GM04503 (cell line): ENCODE results near the gene BRAT1.

ENCODE experiments used
- DNase-seq: peaks from one replicate; pipeline ENCODE4 v3.0.0-alpha.2; 2012; ENCODE audit warnings: low read depth

The BRAT1 gene

GRCh38 chr7:2523461-2523936, 31.8 kb downstream of the BRAT1 start:
- no peak for DNase-seq

GRCh38 chr7:2522780-2523433, 32.4 kb downstream of the BRAT1 start:
- DNase-seq, result no peak

GRCh38 chr7:2521952-2522591, 33.3 kb downstream of the BRAT1 start:
- no peak for DNase-seq

GRCh38 chr7:2521341-2521745, 34.0 kb downstream of the BRAT1 start:
- DNase-seq, result no peak

GRCh38 chr7:2520761-2521290, 34.5 kb downstream of the BRAT1 start:
- DNase-seq, result no peak

- no peak for DNase-seq
Measured at GRCh38 chr7:2520131-2520760, 35.1 kb downstream of the BRAT1 start.

GRCh38 chr7:2519119-2519930, 36.0 kb downstream of the BRAT1 start, which contains the start of gene LFNG:
Gene LFNG (plus strand): TSS chr7:2519774. CDS start chr7:2519862, 88 bp downstream.
- no peak for DNase-seq

- DNase-seq, result no peak
Measured at GRCh38 chr7:2518737-2519118, 36.6 kb downstream of the BRAT1 start.

GRCh38 chr7:2517678-2518507, 37.4 kb downstream of the BRAT1 start:
- no peak for DNase-seq

GRCh38 chr7:2517026-2517425, 38.3 kb downstream of the BRAT1 start:
- peak; percentile 80 for DNase-seq

- no peak for DNase-seq
Measured at GRCh38 chr7:2516194-2516555, 39.1 kb downstream of the BRAT1 start.

GRCh38 chr7:2515424-2516193, 39.7 kb downstream of the BRAT1 start:
- DNase-seq, result no peak

- DNase-seq, result no peak
Measured at GRCh38 chr7:2514473-2515423, 40.6 kb downstream of the BRAT1 start.

- DNase-seq, result no peak
Measured at GRCh38 chr7:2513702-2514101, 41.6 kb downstream of the BRAT1 start.

GRCh38 chr7:2512713-2513112, 42.6 kb downstream of the BRAT1 start:
- DNase-seq, result no peak

GRCh38 chr7:2512179-2512661, 43.1 kb downstream of the BRAT1 start:
- DNase-seq, result no peak

- DNase-seq, result no peak
Measured at GRCh38 chr7:2511769-2512168, 43.6 kb downstream of the BRAT1 start.

GRCh38 chr7:2510909-2511768, 44.2 kb downstream of the BRAT1 start:
- no peak for DNase-seq
